Activated CD8-positive, alpha-beta memory T cell treated with anti-CD3 and anti-CD28 coated beads, Interleukin-2, amount 50 U/mL, for 1 hour (primary cell): Measurements from ENCODE around the gene EPB42.

Experiments used
- DNase-seq: peaks from one replicate; pipeline ENCODE4 v3.0.0-alpha.2; 2020; ENCODE audit errors: extremely low read depth

Gene EPB42

DNA sequence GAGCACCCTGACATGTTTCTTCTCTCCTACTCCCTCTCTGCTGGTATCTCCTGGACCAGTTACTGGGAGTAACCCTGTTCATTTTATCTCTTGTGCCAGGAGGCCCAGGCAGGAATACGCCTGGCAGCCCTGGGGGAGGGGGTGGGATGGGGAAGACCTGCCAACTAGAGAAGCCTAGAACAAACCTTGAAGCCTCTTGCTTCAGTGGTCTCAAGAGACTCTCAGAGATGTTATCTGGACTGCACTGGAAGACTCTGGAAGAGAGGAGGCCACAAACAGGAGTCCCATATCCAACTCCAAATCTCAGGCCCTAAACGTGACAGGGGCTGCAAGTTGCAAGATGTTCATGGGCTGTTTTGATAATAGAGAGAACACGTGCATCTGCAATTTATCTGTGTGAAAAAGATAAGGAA is at the start of gene EPB42:
EPB42 (minus strand) TSS at position 28 of the 413 bp plus-strand sequence. CDS start 193 bp downstream, outside the sequence.
- DNase-seq = no peak

DNA sequence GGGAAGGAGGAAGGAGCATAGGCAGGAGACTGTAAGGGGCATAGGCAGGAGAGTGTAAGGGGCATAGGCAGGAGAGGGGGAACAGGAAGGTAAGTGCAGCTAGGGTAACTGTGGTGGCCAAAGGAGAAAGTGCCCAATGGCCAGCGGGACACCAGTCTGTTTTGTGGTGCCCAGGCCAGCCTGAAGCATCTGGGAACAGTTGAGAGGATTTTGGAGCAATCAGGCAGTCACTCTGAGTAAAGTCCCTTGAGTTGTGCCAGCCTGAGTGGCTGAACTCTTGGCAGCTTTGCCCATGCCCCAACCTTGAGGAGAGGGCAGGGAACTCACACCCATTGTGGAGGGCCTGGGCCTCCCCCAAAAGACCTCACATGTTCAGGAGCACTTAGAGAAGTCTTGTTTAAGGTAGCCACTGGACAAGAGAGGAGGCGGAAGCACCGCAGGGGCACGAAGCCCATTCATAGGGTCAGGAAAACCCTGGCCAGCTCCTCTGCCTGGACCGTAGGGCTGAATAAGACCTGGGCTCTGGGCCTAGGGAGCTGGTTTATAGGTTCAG is 49.4 kb upstream of the EPB42 start:
- no peak for DNase-seq

DNA sequence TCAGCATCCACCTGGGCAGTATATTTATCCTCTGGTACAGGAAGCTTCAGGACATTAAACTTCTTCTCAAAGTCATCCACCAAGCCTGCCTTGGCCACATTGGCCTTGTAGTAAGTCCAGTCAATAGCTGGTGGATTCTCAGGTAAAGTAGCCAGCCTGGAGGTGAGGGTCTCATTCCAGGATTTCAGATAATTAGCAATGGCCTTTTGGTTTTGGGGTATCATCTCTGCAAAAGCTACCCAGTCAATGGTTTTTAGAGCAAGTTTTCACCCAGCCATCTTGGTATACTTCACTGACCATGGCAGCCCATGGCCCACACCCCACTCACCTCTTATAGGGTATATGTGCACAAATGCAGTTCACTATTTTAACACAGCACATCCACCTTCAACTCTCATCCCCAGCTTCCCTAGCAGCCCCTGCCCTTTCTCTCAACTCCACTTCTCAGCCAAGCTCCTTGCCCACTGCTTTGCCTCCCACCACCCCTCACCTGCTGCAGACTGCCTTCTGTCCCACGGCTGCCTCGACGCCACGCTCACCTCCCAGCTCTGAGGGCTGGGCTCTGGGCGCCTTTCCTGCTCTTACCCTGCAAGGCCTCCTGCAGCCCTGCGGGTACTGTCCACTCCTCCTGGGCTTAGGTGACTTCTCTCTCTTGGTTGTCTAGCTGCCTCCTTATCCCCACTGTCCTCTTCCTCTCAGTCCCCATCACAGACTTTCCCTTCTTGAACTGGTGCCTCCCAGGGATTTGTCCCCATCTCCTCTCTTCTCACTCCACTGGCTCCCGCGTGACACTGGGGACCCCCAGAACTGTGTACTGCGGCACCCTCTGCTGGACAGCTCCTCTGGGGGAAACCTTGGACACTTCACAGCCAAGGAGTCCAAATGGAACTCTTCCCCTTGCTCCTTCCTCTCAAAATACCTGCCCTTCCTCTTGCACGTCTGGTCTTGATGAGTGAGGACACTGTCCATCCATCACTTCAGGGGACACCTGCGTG is 47.6 kb upstream of the EPB42 start:
- no peak for DNase-seq

DNA sequence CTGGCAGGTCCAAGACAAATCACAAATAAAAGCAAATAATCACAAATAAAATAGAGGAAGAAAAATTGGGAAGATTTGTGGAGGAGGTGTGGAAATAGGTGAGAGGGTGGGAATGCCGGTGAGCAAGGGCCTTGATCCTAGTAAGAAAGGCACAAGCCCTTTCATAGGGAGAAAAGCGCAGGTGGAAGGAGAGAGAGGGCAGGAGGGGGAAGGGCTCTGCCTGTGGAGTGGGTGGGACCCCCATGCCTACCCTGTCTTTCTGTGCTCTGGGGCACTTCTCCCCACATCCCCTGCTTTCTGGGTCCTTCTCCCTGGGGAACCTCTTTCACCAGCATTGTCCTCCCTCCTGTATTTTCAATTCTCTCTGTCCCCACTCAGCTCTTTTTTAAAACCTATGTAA is 46.6 kb upstream of the EPB42 start:
- DNase-seq = no peak

DNA sequence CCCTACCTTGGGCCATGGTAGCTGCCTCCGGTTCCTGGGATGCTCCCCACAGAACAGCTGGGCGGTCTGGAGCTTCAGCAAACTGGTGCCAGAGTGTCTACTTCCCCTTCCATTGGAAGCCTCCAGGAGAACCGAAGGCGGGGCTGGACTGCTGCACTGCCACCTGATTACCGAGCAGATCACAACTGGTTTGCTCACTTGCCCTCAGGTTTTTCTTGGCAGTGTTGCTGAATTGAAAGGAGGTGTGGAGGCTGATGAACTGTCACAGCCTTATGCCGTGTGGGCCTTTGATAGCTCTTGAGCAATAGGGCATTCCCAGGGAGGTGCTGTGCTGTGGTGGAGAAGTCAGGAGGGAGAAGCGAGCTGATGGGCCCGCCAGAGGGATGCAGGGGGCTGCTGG is 46.0 kb upstream of the EPB42 start, which contains the start of gene TGM5:
TGM5 (minus strand) TSS at position 95 of the 400 bp plus-strand sequence; CDS start at position 16, 79 bp downstream.
- DNase-seq = no peak

DNA sequence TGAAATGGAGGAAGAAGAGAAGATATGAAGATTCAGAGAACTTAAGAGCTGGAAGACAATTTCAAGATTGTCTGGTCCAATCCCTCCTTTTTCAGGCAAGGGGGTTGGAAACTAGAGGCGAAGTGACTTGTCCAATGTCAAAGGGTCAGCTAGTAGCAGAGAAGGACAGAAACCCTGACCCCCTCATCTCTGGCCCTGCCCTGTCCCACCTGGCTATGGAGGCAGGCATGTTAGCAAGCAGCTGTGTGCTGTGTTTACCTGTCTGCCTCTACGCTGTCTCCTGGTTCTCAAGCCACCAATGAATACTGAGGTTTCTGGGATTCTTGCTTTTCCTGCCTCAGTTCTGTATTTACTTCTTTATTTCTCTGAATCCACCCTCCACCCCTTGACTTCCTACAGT is 45.6 kb upstream of the EPB42 start:
- DNase-seq = no peak

DNA sequence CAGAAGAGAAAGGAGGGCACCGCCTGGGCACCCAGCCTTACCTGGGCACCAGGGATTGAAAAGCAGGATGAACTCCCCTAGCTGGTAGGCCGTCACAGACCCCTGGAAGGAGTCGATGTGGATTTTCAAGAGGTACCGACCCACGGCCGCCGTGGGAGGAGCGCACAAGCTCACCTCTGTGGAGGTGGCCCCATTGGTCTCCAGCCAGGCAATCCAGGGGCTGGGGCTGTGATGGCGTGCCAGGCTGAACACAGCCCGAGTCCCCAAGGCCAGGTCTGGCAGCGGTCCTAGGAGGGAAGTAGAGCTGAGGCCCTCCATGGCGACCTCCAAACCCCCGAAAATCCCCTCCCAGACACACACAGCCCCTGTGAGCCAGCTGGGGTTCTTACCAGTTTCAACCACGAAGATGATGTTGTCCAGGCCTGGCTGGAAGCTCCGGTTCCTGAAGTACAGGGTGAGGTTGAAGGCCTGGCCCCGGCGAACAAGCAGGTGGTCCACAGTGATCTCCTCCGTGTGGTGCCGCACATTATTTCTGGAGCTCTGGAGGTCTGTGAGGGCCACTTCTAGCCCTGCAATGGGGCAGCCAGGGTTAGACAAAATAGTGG is 39.3 kb upstream of the EPB42 start:
- DNase-seq = no peak

DNA sequence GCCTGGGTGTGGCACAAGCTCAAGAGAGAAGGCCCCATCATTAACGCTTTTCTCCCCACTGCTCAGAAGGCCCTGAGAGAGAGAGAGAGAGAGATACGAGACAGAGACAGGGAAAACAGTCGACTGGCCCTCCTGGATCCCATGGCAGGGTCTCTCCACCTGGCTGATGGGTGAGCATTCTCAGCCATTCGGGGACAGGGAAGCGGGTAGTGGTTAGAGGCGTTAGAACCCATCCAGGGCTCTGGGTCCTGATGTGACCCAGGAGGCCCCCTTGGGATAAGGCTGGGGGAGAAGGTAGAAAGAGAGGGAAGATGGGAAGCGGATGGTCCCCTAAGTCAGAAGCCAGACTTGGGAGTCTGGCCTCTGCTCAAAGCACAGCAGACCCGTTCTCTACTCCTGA is 38.0 kb upstream of the EPB42 start:
- DNase-seq = no peak

DNA sequence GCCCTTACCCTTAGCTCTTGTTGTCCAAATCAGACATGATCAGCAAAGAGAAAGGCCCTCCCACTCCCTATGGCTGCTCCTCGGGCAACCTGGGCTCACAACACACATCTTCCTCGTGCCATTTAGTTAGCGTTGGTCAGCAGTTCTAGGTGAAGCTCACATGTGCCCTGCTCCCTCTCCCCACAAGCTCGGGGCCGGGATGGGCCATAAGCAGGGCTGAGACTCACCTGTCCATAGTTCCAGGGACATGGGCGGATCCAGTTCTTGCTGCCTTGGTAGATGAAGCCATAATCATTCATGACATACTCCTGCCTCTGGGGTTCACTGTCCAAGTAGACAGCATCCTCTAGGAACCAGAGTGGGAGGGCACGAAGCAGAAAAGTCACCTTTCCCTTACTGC is 35.5 kb upstream of the EPB42 start:
- no peak for DNase-seq

DNA sequence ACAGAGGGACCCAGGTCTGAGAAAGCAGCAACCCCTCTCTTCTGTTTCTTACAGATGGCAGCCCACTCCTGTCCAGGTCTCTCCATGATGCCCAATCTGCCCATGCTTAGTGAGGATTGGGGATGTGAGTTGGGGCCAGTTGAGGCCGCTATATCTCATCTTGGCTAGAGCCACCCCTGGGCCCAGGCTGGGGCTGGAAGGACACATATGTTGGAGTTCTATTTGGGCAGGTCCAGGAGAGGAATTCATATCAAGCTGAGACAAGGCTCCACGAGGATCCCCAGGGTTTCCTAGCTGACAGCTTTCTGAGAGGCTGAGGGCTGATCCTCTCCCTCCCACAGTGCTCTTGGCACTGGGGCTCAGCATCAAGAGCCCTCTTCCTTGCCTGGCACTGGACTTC is 34.6 kb upstream of the EPB42 start:
- DNase-seq = no peak

DNA sequence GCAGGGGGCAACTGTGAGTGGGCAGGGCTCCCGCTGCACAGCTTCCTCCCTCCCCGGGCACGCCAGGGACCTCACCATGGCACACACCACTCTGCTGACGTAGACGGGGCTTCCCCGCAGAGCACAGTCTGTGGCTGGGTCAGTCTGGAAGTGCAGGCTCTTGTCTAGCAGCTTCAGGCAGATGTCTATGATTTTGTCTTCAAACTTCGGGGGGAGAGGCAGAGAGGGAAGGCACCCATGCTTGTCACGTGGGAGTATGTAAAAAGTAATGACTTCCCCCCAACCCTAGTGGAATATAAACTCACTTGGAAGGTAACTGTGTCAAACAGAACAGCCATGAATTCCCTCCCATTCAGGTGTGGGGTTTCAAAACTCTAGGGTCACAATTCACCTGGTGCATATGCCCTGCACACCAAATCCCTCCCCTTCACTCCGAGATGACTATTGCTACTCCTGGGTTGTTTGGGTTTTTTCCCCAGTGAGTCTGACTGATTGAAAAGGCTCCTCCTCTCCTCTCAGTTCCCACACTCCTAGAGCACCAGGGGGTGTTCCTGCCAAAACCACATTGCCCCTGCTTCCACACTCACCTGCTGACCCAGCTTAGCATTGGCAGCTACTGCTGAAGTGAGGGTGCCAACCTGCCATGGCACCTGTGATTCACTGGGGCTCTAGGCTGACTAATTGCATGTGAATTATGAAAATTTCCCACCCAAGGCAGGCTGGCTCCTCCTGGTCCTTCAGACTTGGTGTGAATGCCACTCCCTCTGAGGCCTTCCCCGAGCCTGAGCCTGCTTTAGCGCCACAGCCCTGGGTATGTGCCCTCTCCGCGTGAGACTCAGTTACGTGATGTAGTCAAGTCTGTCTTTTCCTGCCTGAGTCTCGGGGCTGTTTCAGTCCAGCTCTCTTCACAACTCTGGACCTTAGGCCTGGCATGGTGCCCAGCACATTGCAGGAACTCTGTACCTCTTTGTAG is 32.9 kb upstream of the EPB42 start:
- DNase-seq = no peak

DNA sequence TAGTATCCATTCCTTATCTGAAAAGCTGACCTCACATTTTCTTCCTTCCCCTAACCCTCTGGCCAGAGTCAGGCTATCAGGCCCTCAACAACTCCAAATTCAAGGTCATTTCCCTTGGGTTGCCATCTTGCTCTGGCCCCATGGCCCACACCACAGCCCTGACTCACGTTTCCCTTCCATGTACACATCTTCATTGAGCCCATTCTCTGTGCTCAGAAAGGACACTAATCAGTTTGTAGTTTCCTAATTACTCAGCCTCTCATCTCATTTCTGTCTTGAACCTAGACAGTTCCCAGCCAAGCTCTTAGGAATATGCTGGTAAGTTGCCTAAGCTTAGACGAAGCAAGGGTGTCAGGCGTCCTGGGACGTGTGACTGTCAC is 31.0 kb upstream of the EPB42 start:
- DNase-seq = no peak

DNA sequence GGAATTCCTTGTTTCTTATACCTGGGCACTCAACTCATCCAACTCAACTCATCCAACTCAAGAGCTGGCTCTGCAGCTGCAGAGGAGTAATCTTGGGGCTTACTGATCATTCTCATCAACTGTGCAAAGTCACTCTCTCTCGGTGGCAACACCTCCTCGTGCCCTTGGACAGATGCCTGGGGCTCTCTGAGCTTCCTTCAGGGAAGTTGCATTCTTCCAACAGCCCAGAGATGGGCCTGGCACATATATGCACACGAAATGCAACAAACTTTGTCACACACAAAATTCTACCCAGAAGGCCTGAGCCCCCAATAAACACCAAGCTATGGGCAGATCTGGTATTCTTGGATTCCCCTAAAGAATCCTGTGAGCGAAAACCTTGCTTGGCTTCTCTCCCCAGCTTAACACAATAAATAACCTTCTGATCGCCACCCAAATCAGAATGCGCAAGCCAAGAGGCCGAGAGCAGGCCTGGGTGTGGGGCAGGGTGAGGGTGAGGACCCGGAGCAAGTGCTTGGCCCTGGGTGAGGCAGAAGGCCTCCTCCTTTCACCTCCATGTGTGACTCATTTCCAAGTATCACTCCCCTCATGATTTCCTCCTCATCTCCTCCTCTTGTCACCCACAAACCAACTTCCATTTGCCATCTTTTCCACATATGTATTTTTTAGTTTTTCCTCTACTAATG is 30.5 kb upstream of the EPB42 start:
- DNase-seq = no peak

DNA sequence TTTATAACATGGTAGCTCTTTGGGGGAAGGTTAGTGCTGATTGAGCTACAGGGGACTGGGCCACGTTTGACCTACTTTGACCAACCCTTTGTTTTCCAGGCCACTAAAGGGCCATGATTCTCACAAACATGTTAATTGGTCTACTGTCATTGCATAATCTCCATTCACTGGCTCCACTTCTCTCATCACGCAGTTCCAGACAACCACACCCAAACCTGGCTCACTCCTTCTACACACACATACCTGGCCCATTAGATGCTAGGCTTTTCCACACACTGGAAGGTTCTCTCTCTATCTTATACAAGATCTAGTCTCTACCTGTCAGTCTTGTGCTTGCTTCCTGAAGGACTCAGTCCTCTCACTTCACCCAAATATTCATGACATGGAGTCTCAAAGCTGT is 30.0 kb upstream of the EPB42 start:
- DNase-seq = no peak

DNA sequence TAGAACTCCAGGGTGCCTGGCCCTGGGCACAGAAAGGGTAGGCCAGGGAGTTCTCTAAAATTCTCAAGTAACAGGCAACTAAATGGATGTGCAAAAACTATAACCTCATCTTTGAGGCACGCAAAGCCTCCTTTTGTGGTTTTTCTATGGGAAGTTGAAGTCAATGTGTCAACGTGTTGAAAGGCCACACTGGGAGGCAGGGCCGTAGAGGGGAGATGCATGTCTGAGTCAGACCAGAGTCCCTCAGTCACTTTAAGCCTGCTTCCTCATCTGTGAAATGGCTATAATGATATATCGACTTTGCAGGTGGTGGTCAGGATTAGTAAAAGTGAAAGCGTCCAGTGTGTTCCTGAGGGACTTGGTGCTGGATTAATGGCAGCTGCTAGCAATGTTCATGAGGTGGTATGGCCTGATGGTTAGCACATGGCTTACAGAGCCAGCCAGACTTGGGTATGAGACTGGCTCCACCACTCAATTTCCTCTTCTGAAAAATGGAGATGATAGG is 28.9 kb upstream of the EPB42 start:
- no peak for DNase-seq

DNA sequence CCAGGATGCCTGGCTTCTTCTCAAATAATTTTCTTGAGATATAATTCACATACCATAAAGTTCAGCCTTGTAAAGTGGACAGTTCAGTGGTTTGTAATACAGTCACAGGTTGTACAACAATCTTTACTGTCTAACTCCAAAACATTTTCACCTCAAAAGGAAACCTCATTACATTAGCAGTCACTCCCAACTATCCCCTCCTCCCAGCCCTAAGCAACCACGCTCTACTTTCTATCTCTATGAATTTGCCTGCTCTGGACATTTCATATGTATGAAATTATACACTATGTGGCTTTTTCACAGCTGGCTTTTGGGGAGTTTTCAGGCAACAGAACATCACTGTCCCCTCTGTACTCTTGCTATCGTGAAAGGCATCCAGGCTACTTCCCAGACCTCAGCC is 28.4 kb upstream of the EPB42 start:
- DNase-seq = no peak

DNA sequence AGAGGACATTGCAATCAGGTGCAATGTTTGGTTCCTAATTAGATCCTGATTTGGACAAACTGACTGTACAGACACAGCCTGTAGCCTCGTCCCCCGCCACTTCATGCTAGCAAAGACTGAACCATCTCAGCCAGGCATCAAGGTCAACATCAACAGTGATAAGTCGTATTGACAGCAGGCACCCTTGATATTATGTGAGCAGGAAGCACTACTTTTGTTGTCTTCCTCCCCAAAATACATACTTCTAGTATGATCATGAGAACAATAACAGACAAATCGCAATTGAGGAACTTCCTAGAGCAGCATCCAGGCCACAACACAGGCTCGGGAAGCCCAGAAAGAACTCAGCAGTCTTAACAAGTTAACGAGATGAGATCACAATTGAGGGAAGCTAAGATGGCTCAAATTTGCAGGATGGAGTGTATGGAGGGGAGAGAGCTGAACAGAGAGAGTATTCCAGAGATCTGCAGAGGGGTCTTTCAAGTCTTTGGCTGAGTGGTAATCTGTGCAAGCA is 25.5 kb upstream of the EPB42 start:
- DNase-seq = no peak

DNA sequence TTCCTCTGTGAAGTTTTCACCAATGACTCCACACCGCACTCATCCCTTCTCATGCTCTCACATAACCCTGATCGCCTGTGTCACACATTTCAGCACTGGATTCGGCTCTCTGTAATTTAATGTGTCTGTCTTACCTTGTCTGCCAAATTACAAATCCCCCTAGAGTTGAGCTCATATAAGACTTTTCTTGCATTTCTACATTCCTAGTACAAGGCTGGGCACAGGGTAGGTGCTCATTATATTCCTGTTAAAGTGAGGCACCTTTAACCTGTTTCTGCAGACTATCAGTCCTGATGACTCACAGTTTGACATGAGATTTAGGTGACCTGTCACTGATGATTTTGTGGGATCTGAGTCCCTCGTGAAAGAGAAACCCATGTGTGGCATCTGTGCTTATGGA is 23.3 kb upstream of the EPB42 start:
- DNase-seq = no peak

DNA sequence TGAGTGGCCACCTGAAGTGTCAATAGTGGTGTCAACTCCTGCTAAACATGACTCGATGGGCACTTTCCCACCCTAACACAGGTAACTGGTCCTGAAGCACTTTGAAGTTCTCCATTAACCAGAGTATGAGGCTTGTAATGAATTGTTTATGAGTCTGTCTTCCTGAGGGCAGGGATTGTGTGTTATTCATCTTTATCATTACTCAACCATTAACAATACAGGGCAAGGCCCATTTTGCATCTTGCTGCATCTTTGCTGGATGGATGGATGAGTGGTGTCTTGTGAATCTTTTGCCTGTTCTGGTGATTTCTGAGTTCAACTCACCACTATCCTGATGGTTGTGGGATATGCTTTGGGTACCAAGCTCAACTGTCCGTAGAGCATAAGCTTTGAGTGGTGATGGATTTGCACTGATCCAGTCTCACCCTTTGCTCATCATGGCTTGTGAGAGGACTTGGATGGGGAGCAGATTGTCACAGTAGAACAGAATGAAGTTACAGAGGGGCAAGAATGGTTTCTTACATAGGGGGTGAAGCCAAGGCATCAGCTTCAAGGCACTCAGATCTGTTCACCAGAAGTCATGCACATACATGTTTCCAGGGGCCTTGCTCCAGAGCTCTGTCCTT is 22.3 kb upstream of the EPB42 start:
- no peak for DNase-seq

DNA sequence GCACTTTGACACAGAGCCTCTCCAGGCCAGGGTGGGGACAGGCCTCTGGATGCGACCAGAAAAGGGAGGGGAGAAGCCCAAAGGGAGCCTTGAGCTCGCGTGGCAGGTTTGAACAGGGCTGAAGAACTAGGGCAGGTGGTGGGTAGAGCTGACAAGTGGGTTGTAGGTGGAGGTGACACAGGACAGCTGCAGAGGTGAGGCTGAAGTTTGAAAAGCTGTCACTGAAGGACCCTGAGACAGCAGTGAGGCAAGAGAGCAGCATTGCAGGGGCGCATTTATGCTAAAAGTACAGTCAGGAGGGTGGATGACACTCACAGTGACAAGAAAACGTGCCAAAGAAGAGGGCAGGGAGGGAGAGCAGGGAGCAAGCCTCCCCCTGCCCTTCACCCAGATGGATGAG is 21.8 kb upstream of the EPB42 start:
- no peak for DNase-seq
